DOHH2 (cell line): Measurements from ENCODE around the gene RPS8.

Experiments used
- H3F3A ChIP-seq: fragments of 200-600 bp; sonication (generic), shearing (Covaris generic); 2 replicates; pipeline ENCODE4 v1.6.0; 2016; ENCODE audit warnings: antibody characterized with exemption, mild to moderate bottlenecking; ENCODE audit not compliant: control insufficient read depth, insufficient read depth
- H3K27ac ChIP-seq: fragments of 200-600 bp; sonication (generic); 2 replicates; pipeline ENCODE4 v1.5.1; 2014; ENCODE audit warnings: low read depth, mild to moderate bottlenecking, low read length, moderate library complexity
- H3K27me3 ChIP-seq: fragments of 200-600 bp; sonication (generic); 2 replicates; pipeline ENCODE4 v1.6.1; 2014; ENCODE audit warnings: mild to moderate bottlenecking, low read length, mixed read lengths; ENCODE audit not compliant: control insufficient read depth
- H3K36me3 ChIP-seq: fragments of 200-600 bp; sonication (generic); 2 replicates; pipeline ENCODE4 v1.6.1; 2014; ENCODE audit warnings: mild to moderate bottlenecking, low read length, moderate library complexity, mixed read lengths; ENCODE audit not compliant: control insufficient read depth
- H3K4me1 ChIP-seq: fragments of 200-600 bp; sonication (generic); 2 replicates; pipeline ENCODE4 v1.6.1; 2014; ENCODE audit warnings: mild to moderate bottlenecking, low read length, mixed read lengths; ENCODE audit not compliant: control insufficient read depth
- H3K4me2 ChIP-seq: fragments of 200-600 bp; sonication (generic); 2 replicates; pipeline ENCODE4 v1.6.0; 2014; ENCODE audit warnings: mild to moderate bottlenecking, low read length, moderate library complexity
- H3K4me3 ChIP-seq: fragments of 200-600 bp; sonication (generic); 2 replicates; pipeline ENCODE4 v1.5.1; 2014; ENCODE audit warnings: mild to moderate bottlenecking, low read length, mixed read lengths
- H3K79me2 ChIP-seq: fragments of 200-600 bp; sonication (generic); 2 replicates; pipeline ENCODE4 v1.6.1; 2014; ENCODE audit warnings: mild to moderate bottlenecking, low read length, mixed read lengths; ENCODE audit not compliant: control insufficient read depth
- H3K9me2 ChIP-seq: fragments of 200-600 bp; sonication (generic); replicated peaks from 2 replicates; pipeline ENCODE4 v1.6.1; 2014; ENCODE audit warnings: mild to moderate bottlenecking, low read length, mixed read lengths; ENCODE audit not compliant: control insufficient read depth
- H3K9me3 ChIP-seq: fragments of 200-600 bp; sonication (generic); 2 replicates; pipeline ENCODE4 v1.6.1; 2014; ENCODE audit warnings: antibody characterized with exemption, low read length, mixed read lengths; ENCODE audit not compliant: control insufficient read depth, insufficient read depth
- H4K20me1 ChIP-seq: fragments of 200-600 bp; sonication (generic); 2 replicates; pipeline ENCODE4 v1.6.0; 2014; ENCODE audit warnings: low read depth, mild to moderate bottlenecking, antibody characterized with exemption, low read length, moderate library complexity; ENCODE audit not compliant: control insufficient read depth, insufficient read depth
- CTCF ChIP-seq: fragments of 200-600 bp; sonication (generic); IDR thresholded peaks from one replicate; pipeline ENCODE4 v1.5.1; 2014; ENCODE audit warnings: antibody characterized with exemption, mild to moderate bottlenecking, low read depth, low read length; ENCODE audit not compliant: poor library complexity, severe bottlenecking
- EZH2phosphoT487 ChIP-seq: fragments of 200-600 bp; sonication (generic); IDR thresholded peaks from 2 replicates; pipeline ENCODE4 v1.6.1; 2017; ENCODE audit warnings: borderline replicate concordance, mild to moderate bottlenecking, antibody characterized with exemption, low read length, moderate library complexity, mixed read lengths

The RPS8 gene

DNA sequence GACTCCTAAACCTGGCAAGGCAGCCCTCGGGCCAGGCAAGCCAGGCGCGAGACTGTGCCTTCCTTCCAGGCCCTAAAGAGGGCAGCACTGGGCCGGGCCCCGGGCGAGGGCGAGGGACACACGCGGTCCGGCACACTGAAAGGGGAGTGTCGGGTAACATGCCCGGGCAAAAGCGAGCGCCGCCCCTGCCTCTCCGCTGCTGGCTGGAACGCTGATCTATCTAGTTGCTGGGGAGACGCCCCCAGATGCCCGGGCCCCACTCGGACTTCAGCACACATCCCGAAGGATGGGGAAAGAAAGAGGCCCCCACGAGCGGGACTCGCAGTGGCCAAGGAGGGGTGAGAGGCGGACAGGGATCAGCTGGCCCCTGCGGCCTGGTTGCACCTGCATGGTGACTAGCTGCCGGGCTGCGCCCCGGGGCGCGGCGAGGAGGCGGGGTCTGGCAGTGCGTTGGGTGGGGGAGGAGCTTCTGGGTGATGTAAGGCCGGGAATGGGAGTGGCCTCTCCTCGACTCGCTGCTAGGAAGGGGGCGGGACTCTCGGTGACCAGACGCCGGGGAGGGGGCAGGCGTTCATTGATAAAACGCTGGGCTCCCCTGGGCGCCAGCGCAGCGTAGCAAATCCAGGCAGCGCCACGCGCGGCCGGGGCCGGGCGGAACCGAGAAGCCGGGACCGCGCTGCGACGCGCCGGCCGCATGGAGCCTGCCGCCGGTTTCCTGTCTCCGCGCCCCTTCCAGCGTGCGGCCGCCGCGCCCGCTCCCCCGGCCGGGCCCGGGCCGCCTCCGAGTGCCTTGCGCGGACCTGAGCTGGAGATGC lies 24.6 kb downstream of the RPS8 start, which contains the start of gene PLK3:
PLK3 (plus strand) TSS at position 608 of the 815 bp plus-strand sequence; CDS start at position 695, 87 bp downstream.
- Histone ChIP-seq H3K79me2 (peaks cover 19% of the 10 kb centered on the region), H3K36me3 (peaks cover 30% of the 10 kb centered on the region), H3K27me3 (no peaks in the 10 kb centered on the region), H3F3A (no peaks in the 10 kb centered on the region), H4K20me1 (no peaks in the 10 kb centered on the region), H3K9me3 (no peaks in the 10 kb centered on the region), H3K4me2 (peak within 1 kb of the TSS; percentile 96), H3K4me1 (peaks cover 30% of the 10 kb centered on the region), H3K4me3 (peak within 1 kb of the TSS; percentile 87), H3K27ac (peak within 1 kb of the TSS; percentile 62), H3K9me2 (no peaks in the 10 kb centered on the region)
- TF ChIP-seq CTCF (peak; percentile 87), EZH2phosphoT487 (no peak)

GRCh38 chr1:44801491-44802305 lies 26.4 kb downstream of the RPS8 start:
- no peak overlapping the region for H3K27ac ChIP-seq

DNA sequence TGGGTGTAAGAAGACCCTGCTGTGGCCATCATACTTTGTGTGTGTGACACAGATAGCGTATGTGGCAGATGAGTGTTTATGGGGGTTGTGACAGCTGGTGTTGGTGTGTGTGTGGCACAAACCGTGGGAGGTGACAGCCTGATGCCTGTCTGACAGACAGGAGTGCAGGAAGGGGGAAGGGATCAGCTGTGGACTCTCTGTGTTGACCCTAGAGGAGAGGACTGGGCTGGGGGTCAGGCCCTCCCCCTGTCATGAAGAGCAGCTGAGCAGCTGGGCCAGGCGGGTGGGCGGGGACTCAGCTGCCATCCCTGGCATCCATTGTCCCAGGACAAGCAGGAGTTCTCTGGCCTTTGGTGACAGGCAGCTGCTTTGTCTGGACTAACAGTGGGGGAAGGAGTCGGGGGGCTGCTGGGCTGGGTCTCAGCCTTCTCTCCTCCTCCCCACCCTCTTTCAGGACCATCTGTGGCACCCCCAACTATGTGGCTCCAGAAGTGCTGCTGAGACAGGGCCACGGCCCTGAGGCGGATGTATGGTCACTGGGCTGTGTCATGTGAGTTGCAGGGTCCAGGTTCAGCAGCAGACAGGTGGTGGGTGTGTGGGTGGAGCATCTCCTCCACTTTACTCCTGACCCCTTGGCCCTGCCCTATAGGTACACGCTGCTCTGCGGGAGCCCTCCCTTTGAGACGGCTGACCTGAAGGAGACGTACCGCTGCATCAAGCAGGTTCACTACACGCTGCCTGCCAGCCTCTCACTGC lies 27.1 kb downstream of the RPS8 start:
- Histone ChIP-seq H3K4me1 (peaks cover 42% of the 10 kb centered on the region), H3K27me3 (no peaks in the 10 kb centered on the region), H3K27ac (no peak overlapping the region), H3F3A (peaks cover 3% of the 10 kb centered on the region; the same call in 1 of the 2 replicates), H3K9me2 (no peaks in the 10 kb centered on the region), H3K9me3 (no peaks in the 10 kb centered on the region), H4K20me1 (no peaks in the 10 kb centered on the region), H3K36me3 (peaks cover 55% of the 10 kb centered on the region), H3K4me2 (peak overlapping the region; percentile 96), H3K79me2 (peaks cover 21% of the 10 kb centered on the region), H3K4me3 (peak overlapping the region; percentile 87)
- TF ChIP-seq CTCF = no peak
- TF ChIP-seq EZH2phosphoT487 = no peak

More at GRCh38 chr1:44801491-44802305, 26.4 kb downstream of the RPS8 start:
- Histone ChIP-seq H3K9me2 (no peaks in the 10 kb centered on the region), H3F3A (no peaks in the 10 kb centered on the region), H3K9me3 (no peaks in the 10 kb centered on the region), H3K36me3 (peaks cover 47% of the 10 kb centered on the region), H3K27me3 (no peaks in the 10 kb centered on the region), H3K4me3 (peak overlapping the region; percentile 87), H3K4me1 (peaks cover 34% of the 10 kb centered on the region), H4K20me1 (no peaks in the 10 kb centered on the region), H3K79me2 (peaks cover 19% of the 10 kb centered on the region), H3K4me2 (peak overlapping the region; percentile 96)
- no peak for TF ChIP-seq EZH2phosphoT487
- no peak for TF ChIP-seq CTCF
